ENCODE measurements around the gene RNF182.
"Not testable (repeated sequence)": the region's sequence is repeated elsewhere in the genome, so short reads cannot be mapped to it uniquely, and the experiment has no call there.

The RNF182 gene

GRCh38 chr6:13972602-13973001 lies 47.9 kb downstream of the RNF182 start:
- DNase-seq: not testable (repeated sequence)

GRCh38 chr6:13973422-13973821 lies 48.7 kb downstream of the RNF182 start:
- DNase-seq: not testable (repeated sequence)

GRCh38 chr6:13978102-13978640 lies 53.4 kb downstream of the RNF182 start:
- DNase-seq: no peak

GRCh38 chr6:13978787-13979186 lies 54.0 kb downstream of the RNF182 start:
- DNase-seq: no peak

GRCh38 chr6:13979284-13980171 lies 54.8 kb downstream of the RNF182 start:
- no peak for DNase-seq

GRCh38 chr6:13980534-13980933 lies 55.8 kb downstream of the RNF182 start:
- DNase-seq: no peak

GRCh38 chr6:13985663-13986325 lies 61.0 kb downstream of the RNF182 start:
- DNase-seq: no peak

- no peak for DNase-seq
Observed at GRCh38 chr6:13986700-13987399, 62.1 kb downstream of the RNF182 start.

GRCh38 chr6:13987400-13987865 lies 62.7 kb downstream of the RNF182 start:
- no peak for DNase-seq

GRCh38 chr6:13988049-13988738 lies 63.4 kb downstream of the RNF182 start:
- DNase-seq: no peak

- DNase-seq: no peak
Observed at GRCh38 chr6:13988908-13989307, 64.2 kb downstream of the RNF182 start.

GRCh38 chr6:13989496-13990144 lies 64.9 kb downstream of the RNF182 start:
- no peak for DNase-seq

- no peak for DNase-seq
Observed at GRCh38 chr6:13990796-13991195, 66.0 kb downstream of the RNF182 start.

- no peak for DNase-seq
Observed at GRCh38 chr6:13991393-13991792, 66.6 kb downstream of the RNF182 start.

- DNase-seq: no peak
Observed at GRCh38 chr6:13992417-13993055, 67.8 kb downstream of the RNF182 start.

- DNase-seq: no peak
Observed at GRCh38 chr6:13993416-13993815, 68.7 kb downstream of the RNF182 start.

- DNase-seq: no peak
Observed at GRCh38 chr6:13998356-13998755, 73.6 kb downstream of the RNF182 start.

- DNase-seq: no peak
Observed at GRCh38 chr6:14000901-14001300, 76.1 kb downstream of the RNF182 start.

GRCh38 chr6:14001329-14002012 lies 76.7 kb downstream of the RNF182 start:
- DNase-seq: no peak

GRCh38 chr6:14002176-14002947 lies 77.6 kb downstream of the RNF182 start:
- no peak for DNase-seq

Data from CD4-positive, alpha-beta T cell treated with Interleukin-17A for 1 hour (primary cell).